ENCODE data around the gene ZNF532. TPM values are rescaled to one million over a fixed set of nuclear protein-coding genes. Genes with fewer than 3 reads are reported as not detected.

The ZNF532 gene
- total and polyA plus RNA-seq, 2 of the 13 experiments (the other 11 are each of a cell fraction or from before 2014, with no cell fraction given), result not detected

DNA sequence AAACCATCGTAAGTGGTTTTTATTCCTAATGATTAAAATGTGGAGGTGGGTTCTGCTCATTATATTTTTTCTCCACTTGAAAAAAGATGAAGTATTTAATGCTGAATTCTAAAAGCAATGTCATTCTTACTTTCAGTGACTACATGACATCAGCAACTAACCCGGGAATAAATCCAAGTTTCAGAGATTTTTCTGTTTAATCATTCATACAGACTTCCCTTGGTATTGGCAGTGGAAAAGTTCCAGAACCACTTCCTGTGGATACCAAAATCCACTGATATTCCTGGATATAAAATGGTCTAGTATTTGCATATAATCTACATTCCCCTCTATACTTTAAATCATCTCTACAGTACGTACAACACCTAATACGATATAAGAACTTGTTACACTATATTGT, 128.6 kb downstream of the ZNF532 start (continued):
- TF ChIP-seq, protein P1, sequence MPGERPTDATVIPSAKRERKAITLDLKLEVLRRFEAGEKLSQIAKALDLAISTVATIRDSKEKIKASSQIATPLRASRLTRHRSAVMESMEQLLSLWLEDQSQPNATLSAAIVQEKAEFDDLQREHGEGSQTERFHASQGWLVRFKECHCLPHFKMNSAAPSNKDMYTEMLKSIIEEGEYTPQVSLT (CRISPR knock-in tag; IDR thresholded peaks at IDR 0.05; ENCODE audit: borderline replicate concordance, low read depth), result no peak
- TF ChIP-seq ZFP36 (IDR thresholded peaks at IDR 0.05; ENCODE audit: borderline replicate concordance, low read depth, low read length, partially characterized antibody) (no peak), SIN3B (IDR thresholded peaks at IDR 0.05; ENCODE audit: low read length) (no peak)

GRCh38 chr18:58995663-58996062, 131.0 kb downstream of the ZNF532 start:
- no peaks in the 10 kb centered on the region for H4K20me1 ChIP-seq (ENCODE audit: insufficient read depth, low read length)
- FAIRE-seq, result no peak
- no TSS peak for BruUV-seq (replicated peaks)
- no peaks in the 10 kb centered on the region for H3K4me1 ChIP-seq (ENCODE audit: insufficient read depth, low read length)
- no peaks in the 10 kb centered on the region for H3K79me2 ChIP-seq (ENCODE audit: insufficient read depth, low read length)
- H3K27ac ChIP-seq (ENCODE audit: extremely low read length, insufficient read depth, low read length), result no peak overlapping the region
- H3K9ac ChIP-seq (ENCODE audit: insufficient read depth, low read depth, low read length), result no peak overlapping the region
- WGBS (ENCODE audit: low lambda C conversion rate), result 22% methylated on average over 5 of the region's 5 CpGs
- no peak overlapping the region for H3K4me2 ChIP-seq (ENCODE audit: low read depth, low read length)
- in situ Hi-C loops (cut with HindIII; ENCODE audit: extremely low pct_ligation_motif_present, low pct_unique_long_range_greater_than_20kb), result no loop called here
- ChIA-PET CTCF (ENCODE audit: low intra/inter-chr PET ratio, low total read pairs) (no interaction called here), POLR2A (no interaction called here)
- no peaks in the 10 kb centered on the region for H3K9me3 ChIP-seq (ENCODE audit: low read length)
- no peak overlapping the region for H2AFZ ChIP-seq (ENCODE audit: low read length)
- no peak for ATAC-seq
- no peaks in the 10 kb centered on the region for H3K36me3 ChIP-seq (replicated peaks in 1 of 2; ENCODE audit: control insufficient read depth in 1 of 2, insufficient read depth in 2 of 2, low read length in 2 of 2)
- H3K27me3 ChIP-seq (ENCODE audit: control insufficient read depth in 1 of 2, insufficient read depth in 2 of 2, low read length in 2 of 2), result peaks cover 0 to 20% of the 10 kb centered on the region in 2 experiments; a peak in 2 of 5 replicates
- intact Hi-C loops (cut with micrococcal nuclease; ENCODE audit: unreplicated experiment), result no loop called here
- DNase-seq (ENCODE audit: low spot score), result no peak
- H3K4me3 ChIP-seq (replicated peaks in 1 of 3; ENCODE audit: insufficient read depth in 1 of 3, low read depth in 2 of 3, low read length in 3 of 3), result no peak overlapping the region
- TF ChIP-seq ZNF501 (CRISPR knock-in tag; IDR thresholded peaks at IDR 0.05) (no peak), ZNF136 (CRISPR knock-in tag; IDR thresholded peaks at IDR 0.05; ENCODE audit: low read depth) (no peak), ZNF670 (CRISPR knock-in tag; IDR thresholded peaks at IDR 0.05; ENCODE audit: borderline replicate concordance) (no peak), ZNF343 (CRISPR knock-in tag; IDR thresholded peaks at IDR 0.05) (no peak)
- TF ChIP-seq, protein P2, sequence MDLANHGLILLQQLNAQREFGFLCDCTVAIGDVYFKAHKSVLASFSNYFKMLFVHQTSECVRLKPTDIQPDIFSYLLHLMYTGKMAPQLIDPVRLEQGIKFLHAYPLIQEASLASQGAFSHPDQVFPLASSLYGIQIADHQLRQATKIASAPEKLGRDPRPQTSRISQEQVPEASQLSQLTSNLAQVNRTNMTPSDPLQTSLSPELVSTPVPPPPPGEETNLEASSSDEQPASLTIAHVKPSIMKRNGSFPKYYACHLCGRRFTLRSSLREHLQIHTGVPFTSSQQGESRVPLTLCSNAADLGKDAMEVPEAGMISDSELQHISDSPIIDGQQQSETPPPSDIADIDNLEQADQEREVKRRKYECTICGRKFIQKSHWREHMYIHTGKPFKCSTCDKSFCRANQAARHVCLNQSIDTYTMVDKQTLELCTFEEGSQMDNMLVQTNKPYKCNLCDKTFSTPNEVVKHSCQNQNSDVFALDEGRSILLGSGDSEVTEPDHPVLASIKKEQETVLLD (CRISPR knock-in tag; IDR thresholded peaks at IDR 0.05; ENCODE audit: low read depth), result no peak
- TF ChIP-seq, protein P3, sequence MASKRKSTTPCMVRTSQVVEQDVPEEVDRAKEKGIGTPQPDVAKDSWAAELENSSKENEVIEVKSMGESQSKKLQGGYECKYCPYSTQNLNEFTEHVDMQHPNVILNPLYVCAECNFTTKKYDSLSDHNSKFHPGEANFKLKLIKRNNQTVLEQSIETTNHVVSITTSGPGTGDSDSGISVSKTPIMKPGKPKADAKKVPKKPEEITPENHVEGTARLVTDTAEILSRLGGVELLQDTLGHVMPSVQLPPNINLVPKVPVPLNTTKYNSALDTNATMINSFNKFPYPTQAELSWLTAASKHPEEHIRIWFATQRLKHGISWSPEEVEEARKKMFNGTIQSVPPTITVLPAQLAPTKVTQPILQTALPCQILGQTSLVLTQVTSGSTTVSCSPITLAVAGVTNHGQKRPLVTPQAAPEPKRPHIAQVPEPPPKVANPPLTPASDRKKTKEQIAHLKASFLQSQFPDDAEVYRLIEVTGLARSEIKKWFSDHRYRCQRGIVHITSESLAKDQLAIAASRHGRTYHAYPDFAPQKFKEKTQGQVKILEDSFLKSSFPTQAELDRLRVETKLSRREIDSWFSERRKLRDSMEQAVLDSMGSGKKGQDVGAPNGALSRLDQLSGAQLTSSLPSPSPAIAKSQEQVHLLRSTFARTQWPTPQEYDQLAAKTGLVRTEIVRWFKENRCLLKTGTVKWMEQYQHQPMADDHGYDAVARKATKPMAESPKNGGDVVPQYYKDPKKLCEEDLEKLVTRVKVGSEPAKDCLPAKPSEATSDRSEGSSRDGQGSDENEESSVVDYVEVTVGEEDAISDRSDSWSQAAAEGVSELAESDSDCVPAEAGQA (IDR thresholded peaks at IDR 0.05; ENCODE audit: low read depth), result no peak
- TF ChIP-seq, protein P3 (CRISPR knock-in tag; IDR thresholded peaks at IDR 0.05; ENCODE audit: borderline replicate concordance), result no peak
